ENCODE data around the gene EEF1B2.

- TF ChIP-seq CTCF (IDR thresholded peaks at IDR 0.05) (no peak), POLR2A (IDR thresholded peaks at IDR 0.05) (no peak)
Measured at GRCh38 chr2:206176121-206176520, 16.4 kb downstream of the EEF1B2 start.
